GM19099 (cell line): ENCODE results near the gene FBXL17.

Source experiments
- POLR2A ChIP-seq: IDR thresholded peaks from 3 replicates; pipeline ENCODE4 v1.6.1; 2011; ENCODE audit warnings: low read depth; ENCODE audit not compliant: insufficient read length; ENCODE audit errors: extremely low read depth

Gene FBXL17

DNA sequence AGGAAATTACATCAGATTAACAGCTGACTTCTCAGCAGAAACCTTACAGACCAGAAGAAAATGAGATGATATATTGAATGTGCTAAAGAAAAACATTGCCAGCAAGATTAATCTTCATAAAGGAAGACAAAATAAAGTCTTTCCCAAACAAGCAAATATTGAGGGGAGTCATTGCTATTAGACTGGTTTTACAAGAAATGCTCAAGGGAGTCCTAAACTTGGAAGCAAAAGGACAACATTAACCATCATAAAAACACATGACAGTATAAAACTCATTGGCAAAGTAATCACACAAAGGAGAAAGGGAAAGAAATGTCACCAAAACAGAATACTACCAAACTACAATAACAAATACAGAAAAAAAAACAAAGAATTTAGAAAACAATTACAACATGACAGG is 101.7 kb downstream of the FBXL17 start:
- TF ChIP-seq POLR2A: no peak

DNA sequence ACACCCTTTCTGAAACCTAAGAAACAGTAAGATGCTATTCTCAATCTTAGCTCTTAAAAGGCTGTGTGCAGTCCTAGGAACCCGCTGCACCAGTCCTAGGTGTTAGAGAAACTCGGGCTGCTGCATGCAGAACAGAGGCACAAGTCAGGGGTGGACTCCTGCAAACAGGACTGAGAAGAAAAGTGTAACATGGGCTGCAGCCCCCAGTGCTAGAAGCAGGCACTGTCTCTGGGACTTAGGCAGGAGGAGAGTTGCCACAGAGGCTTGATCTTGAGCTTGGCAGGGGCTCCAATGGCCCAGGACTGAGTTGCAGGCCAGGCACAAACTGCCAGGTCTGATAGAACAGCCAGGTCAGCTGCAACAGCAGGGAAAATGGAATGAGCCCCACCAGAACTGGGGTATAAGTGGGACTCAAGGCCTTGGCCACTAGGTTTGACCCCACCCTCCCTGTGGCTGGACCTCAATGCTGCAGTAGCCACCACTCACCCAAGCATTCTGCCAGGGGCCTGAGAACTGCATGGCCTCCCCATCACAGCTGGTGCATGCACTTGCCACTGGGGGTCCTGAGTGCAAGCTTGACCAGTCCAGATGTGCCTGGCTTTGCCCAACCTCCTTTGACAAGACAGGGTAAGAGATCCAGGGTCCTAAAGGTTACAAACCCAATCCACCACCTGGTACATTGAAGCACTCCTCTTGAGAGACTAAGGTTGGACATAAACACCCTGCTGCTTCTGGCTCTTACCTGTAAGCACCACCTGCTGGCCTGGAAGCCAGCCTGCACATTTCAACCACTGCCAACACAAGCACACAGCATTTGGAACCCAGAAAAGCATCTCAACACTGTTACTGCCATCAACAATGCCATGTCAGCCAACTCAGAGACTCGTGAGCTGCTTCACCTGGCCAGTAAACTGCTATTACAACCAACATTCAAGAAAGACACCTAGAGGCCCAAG is 103.3 kb downstream of the FBXL17 start:
- no peak for TF ChIP-seq POLR2A

DNA sequence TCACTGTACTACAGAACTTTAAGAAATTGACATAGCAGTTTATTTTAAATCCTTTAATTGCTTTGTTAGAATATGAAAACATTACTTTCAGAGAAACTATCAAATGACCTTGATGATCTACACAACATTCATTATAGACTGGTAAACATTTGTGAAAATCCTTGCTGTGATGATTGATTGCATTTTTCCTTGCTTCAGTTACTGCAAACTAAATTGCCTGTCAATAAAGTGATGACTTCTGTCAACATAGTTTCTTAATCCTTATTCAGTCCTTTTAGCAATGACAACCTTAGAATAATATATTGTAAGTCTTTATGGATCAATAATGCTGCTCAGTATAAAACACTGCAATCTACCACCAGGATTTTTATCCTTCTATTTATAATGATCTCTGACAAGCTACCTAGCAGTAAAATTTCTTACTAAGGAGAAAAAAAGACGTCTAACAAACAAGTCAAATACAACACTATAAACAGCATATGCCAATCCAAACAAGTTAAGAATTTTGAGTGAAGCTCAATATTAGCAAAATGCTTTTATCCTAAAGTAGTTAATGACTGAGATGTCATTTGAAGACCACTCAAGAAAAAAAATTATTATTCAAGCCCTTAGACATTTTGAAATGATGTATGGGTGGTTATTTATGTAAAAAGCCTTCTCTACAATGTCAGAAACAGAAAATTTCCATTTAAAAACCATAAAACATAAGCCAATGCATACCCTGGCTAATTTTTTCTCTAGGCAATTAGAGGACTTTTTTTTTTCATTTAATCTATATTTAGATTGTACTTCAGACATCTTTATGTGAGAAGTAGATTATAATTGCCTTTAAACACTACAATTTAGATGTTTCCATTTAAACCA is 105.5 kb downstream of the FBXL17 start:
- TF ChIP-seq POLR2A: no peak

DNA sequence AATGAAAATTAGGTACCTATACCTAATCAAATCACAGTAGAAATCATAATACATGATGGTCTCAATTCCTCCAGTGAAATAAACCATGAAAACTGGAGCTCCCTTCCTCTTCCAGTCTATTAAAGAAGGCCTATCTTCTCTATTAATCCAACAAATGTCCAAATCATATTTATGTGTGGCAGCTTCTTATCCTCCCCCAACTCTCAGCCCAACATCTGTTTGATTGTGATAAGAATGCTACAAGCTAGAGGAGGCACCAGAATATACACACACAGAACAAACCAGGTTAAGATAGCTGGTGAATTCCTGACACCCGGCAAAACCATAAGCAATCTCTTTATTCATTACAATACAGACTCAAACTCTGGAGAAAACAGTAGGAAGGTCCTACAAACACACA is 110.8 kb downstream of the FBXL17 start:
- no peak for TF ChIP-seq POLR2A

DNA sequence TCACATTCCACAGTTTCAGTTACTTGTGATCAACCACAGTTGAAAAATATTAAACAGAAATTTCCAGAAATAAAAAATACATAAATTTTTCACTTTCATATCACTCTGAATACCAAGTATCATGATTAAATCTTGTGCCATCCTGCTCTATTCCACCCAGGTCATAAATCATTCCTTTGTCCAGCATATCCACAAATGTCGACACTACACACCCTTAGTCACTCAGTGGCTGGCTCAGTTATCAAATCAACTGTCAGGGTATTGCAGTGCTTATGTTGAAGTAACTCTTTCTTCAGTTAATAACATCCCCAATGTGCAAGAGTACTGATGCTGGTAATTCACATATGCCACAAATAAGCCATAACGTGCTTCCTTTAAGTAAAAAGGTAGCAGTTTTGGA is 115.7 kb downstream of the FBXL17 start:
- no peak for TF ChIP-seq POLR2A

DNA sequence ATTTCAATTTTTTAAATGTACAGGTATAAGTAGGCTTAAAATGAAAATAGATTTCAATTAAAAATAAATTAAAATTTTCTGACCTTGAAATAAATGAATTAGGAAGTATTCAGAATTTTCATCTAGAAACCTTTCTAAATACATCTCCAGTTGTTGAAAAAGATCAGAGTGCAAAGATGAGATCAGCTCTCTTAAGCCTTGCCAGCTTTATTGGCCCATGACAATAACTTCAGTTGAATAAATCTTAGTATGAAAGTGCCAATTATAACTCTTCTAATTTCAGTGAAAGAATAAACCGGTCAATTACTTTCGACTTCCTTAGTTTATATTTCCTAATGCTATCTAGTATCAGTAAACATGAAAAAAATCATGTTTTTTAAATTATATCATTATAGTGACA is 117.4 kb downstream of the FBXL17 start:
- no peak for TF ChIP-seq POLR2A

DNA sequence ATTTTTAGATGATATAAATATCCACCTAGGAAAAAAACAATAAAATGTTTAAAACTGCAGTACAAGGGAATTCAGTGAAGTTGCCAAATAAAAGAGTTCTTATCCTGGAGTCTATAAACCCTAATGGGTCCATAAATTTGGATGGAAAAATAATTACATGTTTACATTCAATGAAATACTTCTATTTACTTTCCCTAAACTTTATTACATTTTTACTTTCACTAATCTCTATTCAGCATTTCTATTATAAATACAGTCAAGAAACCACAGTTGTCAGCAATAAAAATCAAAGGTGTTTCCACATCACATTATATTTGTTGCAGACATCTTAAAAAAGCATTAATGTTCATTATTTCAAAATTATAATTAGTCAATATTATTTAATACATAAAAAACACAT is 118.6 kb downstream of the FBXL17 start:
- TF ChIP-seq POLR2A: no peak

DNA sequence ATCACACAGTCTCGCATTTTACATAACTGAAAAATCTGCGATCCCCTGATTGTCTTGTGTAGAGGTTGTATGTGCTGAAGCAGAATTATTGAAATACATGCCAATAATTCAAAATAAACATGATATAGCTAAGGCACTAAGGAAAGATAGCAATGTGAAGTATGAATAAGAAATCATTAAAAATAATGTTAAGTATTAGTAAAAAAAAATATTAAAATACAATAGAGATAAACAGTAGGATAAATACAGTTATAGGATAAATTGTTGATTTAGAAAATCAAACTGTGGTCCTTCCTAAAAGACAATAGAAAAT is 121.1 kb downstream of the FBXL17 start:
- no peak for TF ChIP-seq POLR2A

DNA sequence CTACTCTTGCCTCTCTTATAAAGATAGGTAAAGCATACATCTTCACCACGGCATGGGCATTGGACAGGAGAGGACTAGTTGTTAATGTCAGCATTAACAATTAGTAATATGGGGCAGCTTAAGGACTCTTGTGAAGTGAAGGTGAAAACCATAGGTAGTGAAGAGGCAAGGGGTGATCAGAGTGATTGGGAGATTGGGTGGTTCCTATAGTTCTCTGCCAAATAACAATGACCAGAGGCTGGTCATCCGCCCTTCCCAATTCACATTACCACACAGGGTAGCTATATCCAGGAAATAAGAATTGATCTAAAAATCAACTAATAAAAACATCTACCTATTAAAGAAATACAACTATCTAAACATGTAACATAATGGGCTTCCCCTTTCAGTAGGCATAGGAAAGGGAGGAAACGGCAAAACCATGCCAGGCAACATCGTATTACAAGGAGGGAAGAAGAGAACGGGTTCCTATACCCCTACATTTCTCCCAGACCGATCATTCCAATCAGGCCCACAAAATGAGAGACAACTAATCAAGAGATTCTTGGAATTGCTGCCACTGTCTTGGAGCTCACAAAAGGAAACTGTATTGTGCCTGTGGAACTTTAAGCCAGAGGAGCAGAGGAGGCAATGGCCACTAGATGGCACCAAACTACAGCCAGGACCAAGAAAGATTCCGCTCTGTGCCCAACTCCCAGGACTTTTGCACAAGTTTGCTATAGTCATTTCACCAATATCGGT is 121.6 kb downstream of the FBXL17 start:
- no peak for TF ChIP-seq POLR2A

DNA sequence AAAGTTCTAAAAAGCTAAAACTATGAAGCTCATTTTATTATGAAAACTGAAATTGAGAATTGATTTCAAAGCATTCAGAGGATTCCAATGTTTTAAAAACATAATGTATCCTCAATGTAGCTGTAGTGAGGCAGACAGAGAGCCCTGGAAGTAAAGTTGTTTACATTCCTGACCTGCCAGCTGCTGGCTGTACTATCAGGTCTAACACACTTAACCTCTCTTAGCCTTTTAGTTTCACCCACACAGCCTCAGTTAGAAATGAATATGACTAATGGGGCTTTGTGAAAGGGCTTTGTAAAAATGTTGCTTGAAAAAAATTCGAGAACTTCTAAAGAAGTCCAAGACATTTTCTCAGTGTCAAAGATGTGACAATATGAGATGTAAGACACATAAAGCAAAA is 122.6 kb downstream of the FBXL17 start:
- no peak for TF ChIP-seq POLR2A

DNA sequence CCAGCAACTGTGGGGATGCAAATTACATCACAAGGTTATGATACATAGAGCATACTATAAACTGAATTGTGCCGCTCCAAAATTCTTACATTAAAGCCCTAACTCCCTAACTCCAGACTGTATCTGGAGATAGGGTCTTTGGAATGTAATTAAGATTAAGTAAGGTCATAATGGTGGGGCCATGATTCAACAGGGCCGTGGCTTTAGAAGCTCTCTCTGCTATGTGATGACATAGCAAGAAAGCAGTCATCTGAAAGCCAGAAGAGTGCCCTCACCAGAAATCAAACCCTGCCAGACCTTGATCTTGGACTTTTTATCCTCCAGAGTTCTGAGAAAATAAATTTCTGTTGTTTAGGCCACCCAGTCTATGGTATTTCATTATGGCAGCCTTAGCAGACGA is 123.9 kb downstream of the FBXL17 start:
- no peak for TF ChIP-seq POLR2A

DNA sequence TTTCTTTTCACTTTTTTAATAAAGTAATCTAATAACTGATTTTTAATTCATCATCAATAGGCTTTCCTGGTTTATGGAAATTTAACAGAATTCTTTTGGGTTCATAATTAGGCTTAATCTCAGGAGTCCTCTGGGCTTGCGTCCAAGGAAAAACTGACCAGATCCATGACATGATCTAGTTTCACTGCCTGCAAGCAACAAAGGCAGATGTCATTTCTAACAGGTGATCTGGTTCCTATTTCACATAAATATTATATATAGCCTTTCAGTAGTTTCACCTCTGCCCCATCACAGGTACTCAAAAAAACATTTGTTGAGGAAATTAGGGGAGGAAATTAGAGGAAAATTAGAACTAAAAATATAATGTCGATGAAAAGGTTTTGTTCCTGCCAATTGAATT is 126.4 kb downstream of the FBXL17 start:
- TF ChIP-seq POLR2A: no peak

DNA sequence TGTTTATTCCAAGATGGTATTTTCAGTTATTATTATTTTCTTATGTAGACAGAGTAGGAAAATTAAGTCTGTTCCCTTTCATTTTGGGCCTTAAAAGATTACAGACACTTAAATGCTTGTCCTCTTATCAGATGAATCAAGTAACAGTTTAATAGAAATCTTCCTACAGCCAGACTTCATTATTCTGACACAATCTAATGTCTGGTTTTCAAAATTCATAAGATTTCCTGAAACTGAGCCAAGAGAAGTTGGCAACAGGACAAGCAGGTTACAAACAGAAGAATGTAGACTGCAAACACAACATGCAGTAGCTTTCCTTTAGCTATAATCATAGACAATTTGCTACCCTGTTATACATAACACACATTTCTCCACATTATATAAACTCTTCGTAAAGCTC is 130.5 kb downstream of the FBXL17 start:
- TF ChIP-seq POLR2A: no peak

DNA sequence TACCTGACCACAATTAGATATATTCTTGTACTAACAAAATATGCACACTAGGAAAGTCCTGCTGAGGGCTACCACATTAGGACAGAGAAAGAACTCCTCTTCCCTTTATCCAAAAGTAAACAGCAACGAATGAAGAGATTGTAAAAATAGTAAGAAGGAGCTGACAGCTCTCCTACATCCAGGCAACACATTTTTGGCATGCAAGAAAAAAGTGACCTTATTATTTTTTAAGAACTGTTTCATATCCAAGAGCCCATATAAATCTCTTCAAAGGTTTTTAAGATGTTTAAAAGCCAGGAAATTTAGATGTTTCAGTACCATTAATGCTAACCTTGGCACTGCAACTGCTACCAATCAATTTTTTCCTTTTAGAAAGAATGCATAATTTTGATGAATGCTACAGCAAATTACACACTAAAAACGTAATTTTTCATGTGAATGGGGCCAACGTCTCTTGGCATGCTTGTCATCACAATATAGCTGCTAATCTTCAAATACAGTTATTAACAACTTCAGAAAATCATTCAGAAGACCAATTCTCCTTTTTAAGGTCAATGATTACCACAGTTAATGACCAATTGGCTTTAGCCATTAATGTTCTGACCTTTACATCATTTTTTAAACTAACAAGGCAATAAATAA is 132.0 kb downstream of the FBXL17 start:
- no peak for TF ChIP-seq POLR2A
